ENCODE data around the gene GCK. TPM values are rescaled to one million over a fixed set of nuclear protein-coding genes. Genes with fewer than 3 reads are reported as not detected.

Gene GCK
- total RNA-seq, 2 donors from 2014 or later, result 0.15 to 0.22 TPM

DNA sequence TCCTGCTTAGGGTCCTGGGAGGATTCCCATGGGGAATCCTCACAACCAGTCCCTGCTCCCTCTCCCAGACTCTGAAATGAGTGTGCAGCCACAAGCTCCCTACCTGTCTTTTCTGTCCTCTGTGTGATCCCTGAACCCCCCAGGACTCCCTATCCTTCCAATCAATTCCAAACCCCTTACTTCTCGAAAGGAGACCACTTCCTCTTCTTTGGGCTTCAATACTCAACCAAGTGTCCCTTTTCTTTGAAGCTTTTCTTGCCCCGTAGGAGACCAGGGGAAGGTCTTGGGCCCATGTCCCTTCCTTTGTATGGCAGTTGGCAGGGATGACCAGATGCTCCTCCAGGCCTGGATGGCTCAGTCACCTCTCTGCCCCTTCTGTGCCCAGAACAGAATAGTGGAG lies 83.4 kb downstream of the GCK start:
- intact Hi-C loops (cut with DNase I, micrococcal nuclease), result no loop called here
- DNase-seq (no peak), ATAC-seq (no peak)

DNA sequence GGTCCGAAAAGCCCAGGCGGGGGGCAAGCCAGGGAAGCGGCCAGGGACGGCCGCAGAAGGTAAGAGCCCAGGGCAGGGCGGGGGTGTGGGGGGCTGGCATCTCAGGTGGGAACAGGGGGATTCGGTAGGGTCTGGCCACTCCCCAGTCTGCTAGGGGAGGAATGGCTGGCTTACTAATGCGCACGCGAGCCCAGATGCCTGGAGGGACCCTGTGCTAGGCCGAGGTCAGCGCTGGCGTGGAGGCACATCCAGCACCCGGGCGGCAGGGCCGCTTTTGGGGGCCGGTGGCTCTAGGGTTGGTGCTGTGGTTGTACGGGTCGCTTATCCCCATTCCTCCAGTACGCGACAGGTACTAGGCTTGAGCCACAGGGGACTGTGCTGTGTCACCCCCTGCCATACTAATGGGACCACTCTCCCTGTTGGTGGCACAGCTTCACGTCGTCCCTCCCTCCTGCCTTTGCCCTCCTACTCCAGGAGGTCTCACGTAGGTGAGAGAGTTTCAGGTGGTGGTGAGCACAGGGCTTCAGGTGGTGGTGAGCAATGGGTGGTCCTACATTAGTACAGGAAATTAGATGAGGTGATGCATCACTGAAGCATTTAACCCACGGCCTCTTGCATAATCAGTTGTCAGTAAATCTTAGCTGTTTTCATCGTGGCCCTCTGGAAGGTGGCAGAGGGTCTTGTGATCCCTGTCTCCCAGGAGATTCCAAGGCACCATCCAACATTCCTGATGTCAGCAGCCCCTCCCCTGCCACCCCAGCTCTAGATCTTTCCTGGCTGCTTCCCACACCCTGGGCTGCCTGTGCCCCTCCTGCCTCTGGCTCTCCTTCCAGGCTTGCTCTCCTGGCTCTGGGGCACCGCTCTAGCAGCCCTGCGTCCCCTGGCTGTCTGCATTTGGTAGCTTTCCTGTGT lies 84.1 kb downstream of the GCK start:
- DNase-seq (no peak), ATAC-seq (no peak)
- intact Hi-C loops (cut with DNase I, micrococcal nuclease), result no loop called here

DNA sequence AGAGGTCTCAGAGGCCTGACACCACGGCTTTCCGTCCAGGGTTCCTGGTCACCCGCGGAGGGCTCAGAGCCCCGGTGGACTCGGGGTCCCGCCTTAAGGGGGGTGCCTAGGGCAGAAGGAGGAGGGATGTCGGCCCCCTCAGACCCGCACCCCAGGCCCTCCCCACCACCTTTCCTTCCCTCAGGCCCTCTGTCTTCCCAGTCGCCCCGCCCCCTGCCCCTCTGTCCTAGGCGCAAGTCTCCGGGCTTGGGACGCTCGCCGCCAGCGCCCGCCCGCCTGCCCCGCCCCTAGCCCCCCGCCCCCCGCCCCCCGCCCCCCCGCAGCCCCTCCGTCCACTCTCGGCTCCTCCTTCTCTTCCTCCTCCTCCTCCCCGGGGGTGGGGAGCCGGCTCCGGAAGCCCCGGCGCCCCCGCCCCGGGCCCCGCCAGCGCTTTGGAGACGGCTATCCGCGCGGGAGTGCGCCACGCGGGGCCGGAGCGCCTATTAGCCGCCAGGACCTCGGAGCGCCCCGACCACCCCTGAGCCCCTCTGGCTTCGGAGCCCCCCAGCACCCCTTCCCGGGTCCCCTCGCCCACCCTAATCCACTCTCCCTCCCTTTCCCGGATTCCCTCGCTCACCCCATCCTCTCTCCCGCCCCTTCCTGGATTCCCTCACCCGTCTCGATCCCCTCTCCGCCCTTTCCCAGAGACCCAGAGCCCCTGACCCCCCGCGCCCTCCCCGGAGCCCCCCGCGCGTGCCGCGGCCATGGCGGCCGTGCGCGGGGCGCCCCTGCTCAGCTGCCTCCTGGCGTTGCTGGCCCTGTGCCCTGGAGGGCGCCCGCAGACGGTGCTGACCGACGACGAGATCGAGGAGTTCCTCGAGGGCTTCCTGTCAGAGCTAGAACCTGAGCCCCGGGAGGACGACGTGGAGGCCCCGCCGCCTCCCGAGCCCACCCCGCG lies 85.0 kb downstream of the GCK start, which contains the start of gene AEBP1:
TSS of gene AEBP1 (plus strand) at position 423 of the 937 bp plus-strand sequence. CDS start at position 744, 321 bp downstream.
- ATAC-seq, result no peak
- intact Hi-C loops (cut with DNase I, micrococcal nuclease), result no loop called here
- no peak for DNase-seq

DNA sequence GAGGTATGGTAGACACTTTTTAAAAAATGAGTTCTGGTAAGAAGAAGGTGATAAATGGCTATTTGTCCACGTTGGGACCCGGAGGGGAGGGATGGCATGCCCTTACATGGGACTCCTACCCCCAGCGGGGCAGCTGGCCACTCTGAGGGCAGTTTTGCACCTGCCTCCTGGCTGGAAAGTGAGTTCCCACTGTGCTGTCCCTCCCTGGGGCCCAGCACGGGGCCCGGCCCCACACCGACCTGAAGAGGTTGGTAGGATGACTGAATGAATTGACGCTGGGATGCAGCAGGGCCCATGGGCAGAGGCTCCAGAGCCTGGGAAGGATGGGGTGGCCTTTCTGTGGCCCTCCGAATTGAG lies 85.7 kb downstream of the GCK start:
- intact Hi-C loops (cut with DNase I, micrococcal nuclease), result no loop called here
- DNase-seq (no peak), ATAC-seq (no peak)

GRCh38 chr7:44102846-44103565 lies 86.2 kb downstream of the GCK start:
- intact Hi-C loops (cut with DNase I, micrococcal nuclease), result no loop called here
- DNase-seq (no peak), ATAC-seq (no peak)

GRCh38 chr7:44101966-44102845 lies 87.0 kb downstream of the GCK start:
- DNase-seq, result no peak
- ATAC-seq, result no peak
- intact Hi-C loops (cut with DNase I, micrococcal nuclease), result no loop called here

DNA sequence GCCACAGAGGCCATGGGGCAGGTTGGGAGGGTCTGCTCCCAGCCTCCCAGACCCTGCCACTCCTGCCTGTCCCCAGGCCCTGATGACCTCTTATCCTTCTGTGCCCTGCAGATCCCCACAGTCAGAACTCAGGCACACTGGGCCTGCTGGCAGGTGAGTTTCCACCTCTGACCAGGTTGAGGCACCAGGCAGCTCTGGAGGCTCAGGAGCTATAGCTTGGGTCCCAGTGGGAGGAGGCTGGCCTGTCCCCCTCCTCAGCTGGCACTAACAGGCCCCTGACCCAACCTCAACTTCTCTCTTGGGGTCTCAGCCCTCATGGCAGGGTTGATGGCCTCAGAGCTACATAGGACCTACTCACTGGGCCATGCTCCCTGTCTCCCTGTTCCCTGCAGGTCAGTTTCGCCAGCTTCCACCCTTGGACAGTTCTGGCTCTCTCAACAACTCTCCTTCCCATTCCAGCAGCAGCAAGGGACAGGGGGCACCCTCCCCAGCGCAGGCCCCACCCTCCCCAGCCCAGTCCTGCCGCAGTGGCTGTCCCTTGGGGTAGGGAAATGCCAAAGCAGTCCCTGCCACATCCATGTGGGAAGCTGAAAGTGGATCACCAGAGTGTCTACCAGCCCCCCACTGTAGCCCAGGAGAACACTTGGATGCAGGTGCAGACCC lies 87.8 kb downstream of the GCK start:
- intact Hi-C loops (cut with DNase I, micrococcal nuclease), result no loop called here
- ATAC-seq (no peak), DNase-seq (no peak)

DNA sequence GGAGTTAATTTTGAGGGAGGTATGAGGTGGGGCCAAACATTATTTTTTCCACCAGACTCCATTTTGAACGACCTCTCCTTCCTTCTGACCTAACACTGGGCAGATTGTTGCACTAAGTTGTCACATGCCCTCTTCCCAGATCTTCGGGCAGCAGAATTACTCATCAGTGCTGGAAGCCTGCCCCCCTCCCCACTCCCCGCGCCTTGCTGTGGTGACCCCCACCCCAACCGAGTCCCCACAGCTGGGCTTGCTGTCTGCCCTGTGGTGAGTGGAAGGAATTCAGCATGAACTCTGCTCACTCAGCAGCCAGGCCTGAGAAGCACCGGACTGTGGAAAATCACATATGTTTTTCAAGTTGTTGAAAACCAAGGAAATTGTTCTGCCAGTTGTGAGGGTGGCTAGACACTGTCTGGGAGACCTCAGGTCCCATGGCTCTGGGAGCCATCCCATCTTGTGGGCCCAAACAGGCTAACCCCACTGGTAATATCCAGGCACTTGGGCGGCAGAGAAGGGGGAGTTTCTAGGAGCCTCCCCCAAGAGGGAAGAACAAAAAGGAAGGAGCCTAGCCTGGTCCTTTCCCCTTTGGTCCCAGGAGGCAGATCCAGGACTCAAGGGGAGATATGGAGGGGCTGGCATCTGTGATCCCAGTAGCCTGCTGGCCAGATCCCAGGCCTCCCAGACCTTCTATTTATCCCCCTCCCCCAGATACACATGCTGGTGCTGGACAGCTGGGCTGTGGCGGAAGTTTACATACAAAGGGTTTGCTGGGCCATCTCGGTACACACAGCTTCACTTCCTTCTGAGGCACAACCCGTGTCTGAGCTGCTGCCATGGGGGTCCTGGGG lies 88.6 kb downstream of the GCK start:
- DNase-seq (no peak), ATAC-seq (no peak)
- intact Hi-C loops (cut with DNase I, micrococcal nuclease), result no loop called here

- ATAC-seq (no peak), DNase-seq (no peak)
- intact Hi-C loops (cut with DNase I, micrococcal nuclease), result no loop called here
These were observed 89.6 kb downstream of the GCK start for GRCh38 chr7:44099669-44100068.

DNA sequence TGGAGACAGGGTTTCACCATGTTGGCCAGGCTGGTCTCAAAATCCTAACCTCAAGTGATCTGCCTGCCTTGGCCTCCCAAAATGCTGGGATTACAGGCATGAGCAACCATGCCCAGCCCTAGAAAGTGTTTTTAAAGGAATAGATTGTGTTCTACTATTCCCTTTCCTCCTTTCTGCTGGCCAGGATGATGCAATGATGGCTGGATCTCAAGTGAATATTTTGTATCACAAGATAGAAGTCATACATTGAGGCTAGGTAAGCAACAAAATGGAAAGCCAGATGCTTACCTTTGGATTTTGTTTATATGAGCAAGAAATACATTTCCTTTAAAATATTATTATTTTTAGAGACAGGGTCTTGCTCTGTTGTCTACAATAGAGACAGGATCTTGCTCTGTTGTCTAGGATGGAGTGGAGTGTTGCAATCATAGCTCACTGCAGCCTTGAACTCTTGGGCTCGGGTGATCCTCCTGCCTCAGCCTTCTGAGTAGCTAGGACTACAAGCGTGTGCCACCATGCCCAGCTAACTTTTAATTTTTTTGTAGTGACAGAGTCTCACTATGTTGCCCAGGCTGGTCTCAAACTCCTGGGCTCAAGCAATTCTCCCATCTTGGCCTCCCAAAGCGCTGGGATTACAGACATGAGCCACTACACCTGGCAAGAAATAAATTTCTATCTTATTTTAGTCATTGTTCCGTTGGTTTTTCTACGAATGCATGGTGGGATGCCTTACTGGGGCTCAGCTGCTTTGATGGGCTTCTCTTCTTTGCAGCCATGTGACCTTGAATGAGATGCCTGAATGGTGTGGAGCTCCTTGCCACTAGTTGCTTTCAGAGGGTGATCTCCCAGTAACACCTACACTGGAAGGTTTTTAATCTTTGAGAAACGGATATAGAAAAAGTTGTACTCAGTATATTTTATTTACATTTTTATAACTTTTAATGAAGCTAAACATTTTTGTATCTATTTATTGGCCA lies 90.9 kb downstream of the GCK start:
- DNase-seq (no peak), ATAC-seq (no peak)
- intact Hi-C loops (cut with DNase I, micrococcal nuclease), result no loop called here

DNA sequence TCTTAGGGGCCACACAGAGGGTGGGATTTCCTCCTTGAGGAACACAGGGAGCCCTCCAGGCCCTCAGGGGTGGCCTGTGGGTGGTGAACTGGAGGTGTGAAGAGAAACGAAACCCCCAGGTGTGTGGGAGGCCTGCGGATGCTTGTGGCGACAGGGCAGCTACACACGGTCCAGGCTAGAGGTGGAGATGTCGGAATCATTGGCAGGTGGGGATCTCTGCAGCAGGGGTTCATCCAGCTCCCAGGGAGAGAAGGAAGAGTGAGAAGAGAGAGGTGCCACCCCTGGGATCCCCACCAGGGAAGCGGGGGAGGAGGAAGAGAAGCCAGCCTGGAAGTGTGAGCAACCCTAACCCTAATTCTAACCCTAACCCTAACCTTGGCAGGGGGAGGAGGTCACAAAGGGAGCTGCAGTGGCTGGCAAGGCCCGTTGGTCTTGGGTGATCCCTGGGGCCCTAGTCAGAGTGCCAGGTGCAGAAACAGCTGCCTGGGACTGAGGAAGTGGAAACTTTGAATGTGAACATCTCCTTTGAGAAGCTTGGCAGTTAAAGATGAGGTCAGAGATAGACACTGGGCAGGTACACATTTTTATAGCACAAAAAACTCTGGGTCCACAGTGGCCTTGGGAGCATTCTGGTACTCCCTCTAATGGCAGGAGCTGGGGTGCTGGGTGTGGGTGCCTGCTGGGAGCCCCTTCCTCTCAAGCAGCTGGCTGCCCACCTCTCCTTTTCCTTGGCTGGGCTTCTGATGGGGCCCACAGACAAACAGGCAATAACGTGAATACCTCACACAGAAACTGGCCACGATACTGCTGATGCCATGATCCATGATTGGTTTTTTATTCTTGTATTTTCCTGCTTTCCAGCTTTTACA lies 91.9 kb downstream of the GCK start:
- ATAC-seq (no peak), DNase-seq (no peak)
- intact Hi-C loops (cut with DNase I, micrococcal nuclease), result no loop called here

- intact Hi-C loops (cut with DNase I, micrococcal nuclease), result no loop called here
- ATAC-seq (no peak), DNase-seq (no peak)
These were observed 92.8 kb downstream of the GCK start for GRCh38 chr7:44096326-44096881.

GRCh38 chr7:44095781-44096180 lies 93.5 kb downstream of the GCK start:
- DNase-seq (no peak), ATAC-seq (no peak)
- intact Hi-C loops (cut with DNase I, micrococcal nuclease), result no loop called here

GRCh38 chr7:44094883-44095592 lies 94.2 kb downstream of the GCK start:
- DNase-seq, result no peak
- ATAC-seq, result no peak
- intact Hi-C loops (cut with DNase I, micrococcal nuclease), result no loop called here
